GM12878 (cell line): Measurements from ENCODE around the gene SARS2. TPM values are rescaled to one million over a fixed set of nuclear protein-coding genes. Genes with fewer than 3 reads are reported as not detected.
"Not testable (repeated sequence)": the region's sequence is repeated elsewhere in the genome, so short reads cannot be mapped to it uniquely, and the experiment has no call there.

Source experiments
- ATAC-seq: fragments of 200-7000 bp; cut with Tn5 transposase; 3 replicates; pipeline ENCODE4 v1.9.1; 2020; ENCODE audit warnings: mild to moderate bottlenecking, moderate library complexity
- BruUV-seq: library from RNA; stranded (reverse); fragments of 400-500 nt; replicated peaks from 2 replicates; lab custom pipeline; 2021; lab: Mats Ljungman, UMichigan
- CTCF ChIA-PET: fragments of 300-600 bp; sonication (Branson Sonifier 250); formaldehyde crosslinking; extraction: SDS; loops from one replicate; lab custom pipeline; 2021; ENCODE audit warnings: inconsistent platforms; lab: Yijun Ruan, JAX
- POLR2A ChIA-PET: fragments of 350-600 bp; formaldehyde crosslinking; extraction: SDS; loops from one replicate; lab custom pipeline; 2021; ENCODE audit warnings: inconsistent platforms; lab: Charles Lee
- RAD21 ChIA-PET: fragments of 300-600 bp; sonication (Branson Sonifier 250); formaldehyde crosslinking; loops from one replicate; lab custom pipeline; 2023; ENCODE audit warnings: antibody characterized with exemption; ENCODE audit not compliant: unreplicated experiment; lab: Charles Lee
- SMC1A ChIA-PET: fragments of 300-600 bp; sonication (Branson Sonifier 250); formaldehyde crosslinking; loops from one replicate; lab custom pipeline; 2023; ENCODE audit not compliant: unreplicated experiment, uncharacterized antibody; lab: Charles Lee
- DNase-seq: peaks from one replicate; pipeline ENCODE4 v3.0.0-alpha.2; 2011; ENCODE audit warnings: low read depth, low spot score
- FAIRE-seq: peaks from 3 replicates; lab custom pipeline; 2011; peaks lifted over from hg19 to GRCh38; lab: Jason Lieb, UNC
- H2AFZ ChIP-seq: 2 replicates; pipeline ENCODE4 v1.6.0; 2011; ENCODE audit warnings: low read depth, low read length, control low read depth; ENCODE audit not compliant: control insufficient read depth
- H3K27ac ChIP-seq: 2 replicates; pipeline ENCODE4 v1.5.1; 2011; ENCODE audit warnings: control low read depth; ENCODE audit not compliant: control insufficient read depth, insufficient read depth
- H3K27me3 ChIP-seq, 2 experiments: replicated peaks in 1 of 2; 2 replicates each; pipeline versions ENCODE4 v1.6.0 to v1.6.1; 2011; ENCODE audit warnings: low read length in 1 of 2; ENCODE audit not compliant: control insufficient read depth in 2 of 2, insufficient read depth in 2 of 2
- H3K36me3 ChIP-seq, 2 experiments: 2 replicates each; pipeline ENCODE4 v1.5.1; 2011; ENCODE audit warnings: low read length in 1 of 2; ENCODE audit not compliant: control insufficient read depth in 2 of 2, insufficient read depth in 2 of 2
- H3K4me1 ChIP-seq: 2 replicates; pipeline ENCODE4 v1.6.1; 2011; ENCODE audit warnings: mild to moderate bottlenecking, low read length, moderate library complexity, mixed read lengths; ENCODE audit not compliant: control insufficient read depth, insufficient read depth
- H3K4me2 ChIP-seq: 2 replicates; pipeline ENCODE4 v1.6.0; 2011; ENCODE audit warnings: control low read depth; ENCODE audit not compliant: control insufficient read depth, insufficient read depth
- H3K4me3 ChIP-seq: fragments of 200-600 bp; sonication (generic); 2 replicates; pipeline ENCODE4 v1.5.1; 2016
- H3K79me2 ChIP-seq: 2 replicates; pipeline ENCODE4 v1.6.0; 2011; ENCODE audit warnings: low read length; ENCODE audit not compliant: control insufficient read depth, insufficient read depth
- H3K9ac ChIP-seq: 2 replicates; pipeline ENCODE4 v1.8.0; 2011; ENCODE audit warnings: low read length, control low read depth, mixed read lengths; ENCODE audit not compliant: control insufficient read depth, insufficient read depth
- H3K9me3 ChIP-seq: replicated peaks from 3 replicates; pipeline ENCODE4 v1.5.1; 2011; ENCODE audit warnings: mild to moderate bottlenecking, low read length; ENCODE audit not compliant: control insufficient read depth, insufficient read depth
- H4K20me1 ChIP-seq: 2 replicates; pipeline ENCODE4 v1.6.0; 2011; ENCODE audit not compliant: control insufficient read depth, insufficient read depth
- MEF2B ChIP-seq: fragments of 450-650 bp; IDR thresholded peaks from 2 replicates; pipeline ENCODE4 v1.6.1; 2018; ENCODE audit warnings: mild to moderate bottlenecking, moderate library complexity; ENCODE audit not compliant: partially characterized antibody, poor library complexity, severe bottlenecking
- PAX5 ChIP-seq: IDR thresholded peaks from 2 replicates; pipeline ENCODE4 v1.6.1; 2011; ENCODE audit warnings: low read depth, low read length, borderline replicate concordance
- PAX8 ChIP-seq: fragments of 450-650 bp; IDR thresholded peaks from 2 replicates; pipeline ENCODE4 v1.6.1; 2017; ENCODE audit warnings: mild to moderate bottlenecking, moderate library complexity
- WGBS: methylation state at CpG from one replicate; pipeline ENCODE4 v1.1.6; 2016; ENCODE audit warnings: low lambda C conversion rate; ENCODE audit not compliant: insufficient replicate concordance, insufficient coverage; ENCODE audit errors: missing lambda C conversion rate; 5-methylcytosine and 5-hydroxymethylcytosine counted together
- in situ Hi-C: fragments of 300-500 bp; cut with MboI; formaldehyde crosslinking; loops from 9 replicates; pipeline ENCODE4 v1.14.3; 2018; ENCODE audit warnings: mixed read lengths
- intact Hi-C: fragments of 100-400 bp; cut with micrococcal nuclease; formaldehyde crosslinking; loops from one replicate; pipeline ENCODE4 v1.14.2; 2022; ENCODE audit not compliant: unreplicated experiment
- polyA plus RNA-seq, 11 experiments: library from polyadenylated mRNA; depleted of rRNA in 4 of 11; unstranded in 6 of 11; stranded (reverse) in 5 of 11; fragments of >200 nt; fragmentation: Nextera tagmentation in 4 of 11; fragmentation: Illumina TruSeq in 1 of 11; extraction: Ambion mirVana in 4 of 11; extraction: Trizol in 1 of 11; gene quantifications; 1 replicate in 1 of 11; 2 replicates in 10 of 11; pipeline versions ENCODE4 v1.2.1 to v1.2.3, GENCODE V29; 2011 to 2016; ENCODE audit warnings: inconsistent platforms in 2 of 11, missing spikeins in 2 of 11, low read depth in 1 of 11
- total RNA-seq, 4 experiments: library from RNA; depleted of rRNA in 3 of 4; stranded (reverse); fragments of >200 nt in 3 of 4; fragmentation: Illumina TruSeq in 1 of 4; extraction: Trizol in 1 of 4; gene quantifications; 2 replicates each; pipeline versions ENCODE4 v1.2.1 to v1.2.3, GENCODE V29; 2013 to 2021

SARS2 gene
- total and polyA plus RNA-seq, 10 of the 15 experiments (the other 5 are each of a cell fraction or from before 2014, with no cell fraction given): 2.6 to 50.3 (median 27.5) TPM

GRCh38 chr19:38971672-38972071, 41.1 kb upstream of the SARS2 start:
- no peak overlapping the region for H3K4me3 ChIP-seq
- no peak for DNase-seq
- no peak overlapping the region for H3K9ac ChIP-seq
- TF ChIP-seq PAX5: no peak
- TF ChIP-seq, all 136 proteins: peak for 0
- Histone ChIP-seq H3K27ac (no peak overlapping the region), H2AFZ (no peak overlapping the region), H3K27me3 (peaks cover 0 to 3% of the 10 kb centered on the region in 2 experiments; a peak in 2 of 4 replicates), H3K4me2 (no peak overlapping the region), H3K9me3 (no peaks in the 10 kb centered on the region), H3K4me1 (peaks cover 8% of the 10 kb centered on the region), H3K36me3 (no peaks in the 10 kb centered on the region), H3K79me2 (no peaks in the 10 kb centered on the region), H4K20me1 (no peaks in the 10 kb centered on the region)
- WGBS: 31% methylated on average over 2 of the region's 2 CpGs
- in situ Hi-C loops: no loop called here
- FAIRE-seq (no peak), ATAC-seq (no peak)
- intact Hi-C loops: loop anchor here (10.0 kb wide), 1 partner anchor 433 kb away; the partner anchor contains the start of gene ZFP36
- POLR2A ChIA-PET: interaction anchor here (0.6 to 3.0 kb wide), 3 partner anchors 9 to 60 kb away, joined by 3 to 10 read pairs (median 3); partner anchors contain the start of gene FBXO27
- BruUV-seq: no TSS peak
- RAD21 ChIA-PET: interaction anchor here (0.6 to 1.4 kb wide), 2 partner anchors 35 to 569 kb away, joined by 3 to 4 read pairs; partner anchors contain the start of gene FAM98C
- SMC1A ChIA-PET: interaction anchor here (1.3 to 1.7 kb wide), 4 partner anchors 9 to 79 kb away, joined by 3 to 8 read pairs (median 6); no protein-coding TSS in a partner anchor
- CTCF ChIA-PET: interaction anchor here (0.6 to 2.9 kb wide), 3 partner anchors 9 to 84 kb away, joined by 3 to 17 read pairs (median 4); no protein-coding TSS in a partner anchor

- Histone ChIP-seq H3K27me3 (peaks cover 0 to 3% of the 10 kb centered on the region in 2 experiments; a peak in 1 of 4 replicates), H4K20me1 (no peaks in the 10 kb centered on the region), H3K27ac (no peak overlapping the region), H3K9me3 (no peaks in the 10 kb centered on the region), H3K79me2 (no peaks in the 10 kb centered on the region), H3K9ac (no peak overlapping the region), H3K4me1 (peaks cover 1% of the 10 kb centered on the region; the same call in 1 of the 2 replicates), H2AFZ (no peak overlapping the region), H3K36me3 (no peaks in the 10 kb centered on the region), H3K4me2 (no peak overlapping the region), H3K4me3 (no peak overlapping the region)
- ChIA-PET POLR2A (interaction anchor here (0.6 to 3.0 kb wide), 5 partner anchors 10 to 151 kb away, joined by 3 to 10 read pairs (median 3); partner anchors contain the start of gene FBXO27), SMC1A (interaction anchor here (0.6 to 2.0 kb wide), 7 partner anchors 8 to 92 kb away, joined by 3 to 8 read pairs (median 4); no protein-coding TSS in a partner anchor), CTCF (interaction anchor here (1.1 to 2.9 kb wide), 4 partner anchors 9 to 83 kb away, joined by 3 to 17 read pairs (median 5); no protein-coding TSS in a partner anchor), RAD21 (interaction anchor here (0.9 to 1.8 kb wide), 5 partner anchors 9 to 80 kb away, joined by 3 to 6 read pairs (median 4); no protein-coding TSS in a partner anchor)
- 57% methylated on average over 12 of the region's 12 CpGs for WGBS
- BruUV-seq: no TSS peak
- TF ChIP-seq PAX8 (no peak), MEF2B (peak; percentile 5)
- no peak for DNase-seq
- no peak for FAIRE-seq
- intact Hi-C loops (loop anchor here (10.0 kb wide), 1 partner anchor 434 kb away; the partner anchor contains the start of gene ZFP36), in situ Hi-C loops (no loop called here)
- peak; percentile 40 for ATAC-seq
These were observed 40.3 kb upstream of the SARS2 start for GRCh38 chr19:38970664-38971532.

GRCh38 chr19:38966149-38966548, 35.6 kb upstream of the SARS2 start:
- H3K36me3 ChIP-seq, in situ Hi-C loops, BruUV-seq, H3K27ac ChIP-seq, H4K20me1 ChIP-seq, H3K4me3 ChIP-seq, H3K9me3 ChIP-seq, ATAC-seq, DNase-seq, H3K27me3 ChIP-seq, H3K9ac ChIP-seq, FAIRE-seq, intact Hi-C loops, H3K79me2 ChIP-seq, H3K4me2 ChIP-seq, H3K4me1 ChIP-seq, H2AFZ ChIP-seq: not testable (repeated sequence)
- POLR2A ChIA-PET: interaction anchor here (0.7 kb wide), 1 partner anchor 252 kb away, joined by 3 read pairs; no protein-coding TSS in a partner anchor
- CTCF ChIA-PET: interaction anchor here (0.6 to 1.5 kb wide), 4 partner anchors 10 to 156 kb away, joined by 3 to 4 read pairs (median 3); partner anchors contain the start of gene FBXO17
- RAD21 ChIA-PET: interaction anchor here (1.0 to 1.5 kb wide), 3 partner anchors 10 to 72 kb away, joined by 3 to 6 read pairs (median 4); partner anchors contain the start of gene FBXO17
- 55% methylated on average over 5 of the region's 5 CpGs for WGBS
- SMC1A ChIA-PET: interaction anchor here (1.0 to 1.3 kb wide), 2 partner anchors 59 to 144 kb away, joined by 3 read pairs; no protein-coding TSS in a partner anchor
